Stimulated activated naive CD8-positive, alpha-beta T cell treated with anti-CD3 and anti-CD28 coated beads, Interleukin-15, amount 100 ng/mL, for 72 hours (primary cell): ENCODE data around the gene TAF3.
A peak's percentile ranks its signal among the peaks of the same experiment; 100 is the strongest.

Experiments used
- ATAC-seq: fragments of 150-1000 bp; cut with Tn5 transposase; 2 replicates; pipeline ENCODE4 v1.10.0; 2021; ENCODE audit warnings: mild to moderate bottlenecking, moderate library complexity
- DNase-seq, 2 donors: peaks; one replicate each; pipeline ENCODE4 v3.0.0; 2021 to 2022
- H3K27ac Mint-ChIP-seq, 2 donors: one replicate each; pipeline ENCODE4 v1.8.0; 2022; ENCODE audit warnings: mild to moderate bottlenecking in 2 of 2, mixed read lengths in 2 of 2, moderate library complexity in 2 of 2
- H3K27me3 Mint-ChIP-seq: one replicate; pipeline ENCODE4 v1.8.0; 2022; ENCODE audit warnings: mixed read lengths
- H3K4me1 Mint-ChIP-seq: one replicate; pipeline ENCODE4 v1.8.0; 2022; ENCODE audit warnings: mild to moderate bottlenecking, mixed read lengths
- H3K4me3 Mint-ChIP-seq, 2 donors: one replicate each; pipeline ENCODE4 v1.8.0; 2022; ENCODE audit warnings: mild to moderate bottlenecking in 2 of 2, mixed read lengths in 2 of 2, moderate library complexity in 1 of 2
- H3K9me3 Mint-ChIP-seq, 2 donors: one replicate each; pipeline ENCODE4 v1.8.0; 2022; ENCODE audit warnings: mixed read lengths in 2 of 2

TAF3 gene

GRCh38 chr10:7955446-7955845 lies 137.1 kb downstream of the TAF3 start:
- Mint-ChIP-seq H3K4me3 (no peak overlapping the region), H3K9me3 (peaks cover 0 to 8% of the 10 kb centered on the region in 2 donors), H3K4me1 (peaks cover 38% of the 10 kb centered on the region), H3K27me3 (no peaks in the 10 kb centered on the region), H3K27ac (no peak overlapping the region)
- DNase-seq: no peak
- no peak for ATAC-seq

GRCh38 chr10:7956508-7956907 lies 138.2 kb downstream of the TAF3 start:
- Mint-ChIP-seq H3K27me3 (no peaks in the 10 kb centered on the region), H3K9me3 (peaks cover 0 to 8% of the 10 kb centered on the region in 2 donors), H3K27ac (no peak overlapping the region), H3K4me3 (no peak overlapping the region), H3K4me1 (peaks cover 35% of the 10 kb centered on the region)
- DNase-seq: no peak
- ATAC-seq: no peak

DNA sequence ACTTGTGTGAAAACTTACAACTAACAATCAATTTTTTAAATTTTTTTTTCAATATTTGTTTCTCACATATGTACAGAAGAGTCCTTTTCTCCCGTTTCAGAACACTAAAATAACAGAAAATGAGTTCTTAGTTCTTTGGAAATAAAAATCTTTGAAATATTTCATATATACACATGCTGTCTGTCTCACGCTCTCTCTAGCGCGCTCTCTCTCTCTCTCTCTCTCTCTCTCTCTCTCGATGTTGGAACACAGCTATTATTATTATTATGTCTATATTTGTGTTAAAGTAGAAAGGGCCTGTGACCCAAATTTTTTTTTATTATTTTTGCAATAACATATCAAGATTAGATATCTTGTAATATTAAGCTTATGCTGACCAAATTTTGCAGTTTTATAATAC lies 139.3 kb downstream of the TAF3 start:
- ATAC-seq: no peak
- Mint-ChIP-seq H3K27me3 (no peaks in the 10 kb centered on the region), H3K4me3 (no peak overlapping the region), H3K27ac (no peak overlapping the region), H3K4me1 (peaks cover 28% of the 10 kb centered on the region), H3K9me3 (peaks cover 0 to 8% of the 10 kb centered on the region in 2 donors)
- DNase-seq: no peak

DNA sequence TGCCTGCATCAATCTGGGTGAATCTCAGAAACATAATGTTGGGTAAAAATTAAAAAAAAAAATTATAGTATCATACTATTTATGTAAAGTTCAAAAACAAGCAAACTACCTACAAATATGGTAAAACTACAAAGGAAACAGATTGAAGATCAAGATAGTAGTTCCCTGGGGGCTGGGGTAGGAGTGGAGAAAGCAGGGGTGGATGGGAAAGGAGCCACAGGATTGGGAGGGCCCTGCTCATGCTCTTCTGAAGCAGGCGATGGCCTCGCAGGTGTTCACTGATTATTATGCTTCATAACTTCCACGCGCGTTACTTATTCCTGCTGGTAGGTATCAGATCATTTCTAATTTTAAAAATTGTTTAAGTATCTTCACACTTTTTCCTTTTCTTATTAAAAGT lies 140.1 kb downstream of the TAF3 start:
- Mint-ChIP-seq H3K4me3 (no peak overlapping the region), H3K27me3 (no peaks in the 10 kb centered on the region), H3K9me3 (peaks cover 0 to 3% of the 10 kb centered on the region in 2 donors), H3K4me1 (peaks cover 21% of the 10 kb centered on the region), H3K27ac (no peak overlapping the region)
- no peak for ATAC-seq
- DNase-seq: no peak

- DNase-seq (no peak), ATAC-seq (no peak)
- no peak overlapping the region for H3K27ac Mint-ChIP-seq
- H3K27me3 Mint-ChIP-seq: no peaks in the 10 kb centered on the region
- no peak overlapping the region for H3K4me3 Mint-ChIP-seq
- H3K9me3 Mint-ChIP-seq: no peaks in the 10 kb centered on the region
- H3K4me1 Mint-ChIP-seq: peaks cover 17% of the 10 kb centered on the region
These were observed 141.8 kb downstream of the TAF3 start for GRCh38 chr10:7960108-7960507.

DNA sequence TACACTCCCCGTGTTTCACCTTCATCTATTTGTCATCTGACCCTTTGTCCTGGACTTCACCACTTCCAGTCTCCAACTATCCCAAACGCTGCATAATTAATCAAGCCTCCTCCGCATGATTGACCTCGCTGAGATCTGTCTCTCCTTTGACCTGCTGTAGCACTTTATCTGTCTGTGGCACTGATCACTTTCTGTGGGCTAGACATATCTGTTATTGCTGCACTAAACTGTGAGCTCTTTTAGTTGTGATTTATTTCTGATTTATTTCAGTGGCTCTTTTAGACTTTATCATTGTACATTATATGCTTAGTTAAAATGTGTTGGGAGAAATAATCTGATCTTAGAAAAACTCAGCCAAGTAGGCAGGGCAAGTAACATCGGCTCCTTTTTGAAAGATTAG lies 144.3 kb downstream of the TAF3 start:
- H3K27ac Mint-ChIP-seq: no peak overlapping the region
- no peak overlapping the region for H3K4me3 Mint-ChIP-seq
- H3K4me1 Mint-ChIP-seq: peaks cover 4% of the 10 kb centered on the region
- no peaks in the 10 kb centered on the region for H3K9me3 Mint-ChIP-seq
- DNase-seq (no peak), ATAC-seq (no peak)
- no peaks in the 10 kb centered on the region for H3K27me3 Mint-ChIP-seq

DNA sequence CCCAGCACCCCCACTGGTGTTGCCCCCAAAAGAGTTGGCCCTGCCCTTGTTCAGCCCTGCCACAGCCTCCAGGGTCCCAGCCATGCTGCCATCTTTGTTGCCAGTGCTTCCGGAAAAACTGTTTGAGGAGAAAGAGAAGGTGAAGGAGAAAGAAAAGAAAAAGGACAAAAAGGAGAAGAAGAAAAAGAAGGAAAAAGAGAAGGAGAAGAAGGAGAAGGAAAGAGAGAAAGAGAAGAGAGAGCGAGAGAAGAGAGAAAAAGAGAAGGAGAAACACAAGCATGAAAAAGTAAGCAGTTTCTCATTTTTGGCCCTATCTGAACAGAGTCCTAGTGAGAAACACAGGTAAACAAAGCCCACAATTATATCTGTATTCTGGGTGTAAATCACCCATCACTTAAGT lies 147.2 kb downstream of the TAF3 start:
- no peak overlapping the region for H3K27ac Mint-ChIP-seq

GRCh38 chr10:7967035-7967434 lies 148.7 kb downstream of the TAF3 start:
- Mint-ChIP-seq H3K27ac (no peak overlapping the region), H3K4me1 (peaks cover 4% of the 10 kb centered on the region), H3K27me3 (no peaks in the 10 kb centered on the region), H3K4me3 (no peak overlapping the region), H3K9me3 (no peaks in the 10 kb centered on the region)
- ATAC-seq (no peak), DNase-seq (no peak)

More for the DNA sequence above, 147.2 kb downstream of the TAF3 start:
- no peak for ATAC-seq
- DNase-seq: no peak
- Mint-ChIP-seq H3K9me3 (no peaks in the 10 kb centered on the region), H3K4me1 (peaks cover 4% of the 10 kb centered on the region), H3K27me3 (no peaks in the 10 kb centered on the region), H3K4me3 (no peak overlapping the region)

GRCh38 chr10:7968510-7969112 lies 150.3 kb downstream of the TAF3 start:
- ATAC-seq: no peak
- Mint-ChIP-seq H3K27me3 (no peaks in the 10 kb centered on the region), H3K4me3 (no peak overlapping the region), H3K27ac (no peak overlapping the region), H3K4me1 (peaks cover 4% of the 10 kb centered on the region), H3K9me3 (no peaks in the 10 kb centered on the region)
- no peak for DNase-seq

- DNase-seq (no peak), ATAC-seq (no peak)
- H3K27ac Mint-ChIP-seq: no peak overlapping the region
- no peaks in the 10 kb centered on the region for H3K27me3 Mint-ChIP-seq
- H3K4me3 Mint-ChIP-seq: no peak overlapping the region
- H3K4me1 Mint-ChIP-seq: peaks cover 4% of the 10 kb centered on the region
- no peaks in the 10 kb centered on the region for H3K9me3 Mint-ChIP-seq
These were observed 151.3 kb downstream of the TAF3 start for GRCh38 chr10:7969623-7970022.

DNA sequence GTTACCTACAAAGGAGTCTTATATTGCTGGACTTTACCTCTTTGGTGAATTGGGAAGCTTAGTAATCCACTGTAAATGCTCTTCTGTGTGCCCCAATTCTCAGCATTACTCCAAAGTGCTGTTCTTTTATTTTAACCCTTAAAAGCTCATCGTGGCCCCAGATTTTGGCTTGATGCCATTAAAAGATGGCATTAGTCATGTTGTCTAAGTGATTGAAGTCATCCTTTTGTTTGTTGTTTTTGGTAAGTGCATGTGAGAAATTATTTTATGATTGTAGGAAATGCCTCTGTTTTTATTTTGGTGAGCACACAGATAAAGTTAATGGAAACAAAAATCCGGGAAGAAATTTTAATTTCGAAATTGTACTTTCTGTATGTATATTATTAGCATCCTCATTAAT lies 153.6 kb downstream of the TAF3 start:
- DNase-seq (no peak), ATAC-seq (no peak)
- Mint-ChIP-seq H3K9me3 (no peaks in the 10 kb centered on the region), H3K4me3 (no peak overlapping the region), H3K4me1 (no peaks in the 10 kb centered on the region), H3K27me3 (no peaks in the 10 kb centered on the region), H3K27ac (peak overlapping the region in 1 of 2 donors; percentile 50)

GRCh38 chr10:7972367-7972766 lies 154.1 kb downstream of the TAF3 start:
- Mint-ChIP-seq H3K4me1 (no peaks in the 10 kb centered on the region), H3K27me3 (no peaks in the 10 kb centered on the region), H3K27ac (no peak overlapping the region), H3K9me3 (no peaks in the 10 kb centered on the region), H3K4me3 (no peak overlapping the region)
- no peak for DNase-seq
- ATAC-seq: no peak

DNA sequence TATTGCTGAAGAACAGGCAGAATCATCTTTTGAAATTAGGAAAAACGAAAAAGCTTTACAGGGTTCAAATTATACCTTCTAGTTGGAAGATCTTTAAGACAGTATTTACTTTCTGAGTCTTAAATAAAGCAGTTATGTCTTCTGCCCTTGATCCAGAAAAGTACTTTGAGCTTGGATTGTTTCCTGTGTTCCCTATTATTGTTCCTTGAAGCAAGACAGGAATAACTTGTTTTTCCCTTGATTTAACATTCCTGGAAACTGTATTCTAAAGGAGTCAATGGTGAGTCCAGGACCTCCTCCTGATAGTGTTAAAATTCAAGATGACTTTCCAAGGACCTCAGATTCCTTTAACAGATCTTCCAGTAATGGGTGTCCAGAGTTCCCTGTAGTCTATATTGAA lies 161.9 kb downstream of the TAF3 start:
- Mint-ChIP-seq H3K27ac (no peak overlapping the region), H3K9me3 (no peaks in the 10 kb centered on the region), H3K4me3 (no peak overlapping the region), H3K4me1 (no peaks in the 10 kb centered on the region), H3K27me3 (no peaks in the 10 kb centered on the region)
- DNase-seq (no peak), ATAC-seq (no peak)

- Mint-ChIP-seq H3K27me3 (no peaks in the 10 kb centered on the region), H3K4me3 (no peak overlapping the region), H3K4me1 (no peaks in the 10 kb centered on the region), H3K9me3 (no peaks in the 10 kb centered on the region), H3K27ac (no peak overlapping the region)
- ATAC-seq (no peak), DNase-seq (no peak)
These were observed 164.4 kb downstream of the TAF3 start for GRCh38 chr10:7982727-7983126.

GRCh38 chr10:7984325-7984724 lies 166.0 kb downstream of the TAF3 start:
- no peaks in the 10 kb centered on the region for H3K27me3 Mint-ChIP-seq
- DNase-seq (no peak), ATAC-seq (no peak)
- H3K4me3 Mint-ChIP-seq: no peak overlapping the region
- no peak overlapping the region for H3K27ac Mint-ChIP-seq
- no peaks in the 10 kb centered on the region for H3K4me1 Mint-ChIP-seq
- H3K9me3 Mint-ChIP-seq: no peaks in the 10 kb centered on the region

DNA sequence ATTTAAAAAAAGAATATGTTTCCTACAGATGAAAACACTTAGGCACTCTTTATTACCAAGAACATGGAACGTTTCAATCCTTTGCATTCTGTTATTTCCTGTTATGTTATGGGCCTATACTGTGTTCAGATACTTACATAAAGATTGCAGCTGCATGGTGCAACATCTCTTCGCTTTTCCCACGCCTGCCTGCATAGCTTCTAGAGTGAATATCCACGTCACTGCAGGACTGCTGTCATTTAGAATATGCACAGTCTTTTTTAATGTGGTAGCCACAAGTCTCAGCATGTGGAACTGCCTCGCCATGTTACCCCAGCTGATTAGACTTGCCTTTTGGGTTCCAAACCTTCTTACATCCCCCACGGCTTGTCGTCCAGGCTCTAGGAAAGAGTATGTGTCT lies 166.6 kb downstream of the TAF3 start:
- Mint-ChIP-seq H3K4me3 (no peak overlapping the region), H3K27me3 (no peaks in the 10 kb centered on the region), H3K9me3 (no peaks in the 10 kb centered on the region), H3K27ac (no peak overlapping the region), H3K4me1 (no peaks in the 10 kb centered on the region)
- DNase-seq: no peak
- ATAC-seq: no peak

- no peak overlapping the region for H3K4me3 Mint-ChIP-seq
- H3K4me1 Mint-ChIP-seq: no peaks in the 10 kb centered on the region
- H3K9me3 Mint-ChIP-seq: no peaks in the 10 kb centered on the region
- ATAC-seq (no peak), DNase-seq (no peak)
- no peak overlapping the region for H3K27ac Mint-ChIP-seq
- no peaks in the 10 kb centered on the region for H3K27me3 Mint-ChIP-seq
These were observed 168.5 kb downstream of the TAF3 start for GRCh38 chr10:7986851-7987250.
